ENCODE measurements around the gene SLX9.
"Not testable (repeated sequence)": the region's sequence is repeated elsewhere in the genome, so short reads cannot be mapped to it uniquely, and the experiment has no call there.

SLX9 gene

GRCh38 chr21:45021428-45022347 is 81.9 kb downstream of the SLX9 start:
- DNase-seq: no peak

- DNase-seq: no peak
These were observed 82.5 kb downstream of the SLX9 start for GRCh38 chr21:45022348-45022675.

- DNase-seq: no peak
These were observed 82.9 kb downstream of the SLX9 start for GRCh38 chr21:45022736-45023135.

GRCh38 chr21:45024516-45024915 is 84.7 kb downstream of the SLX9 start:
- not testable (repeated sequence) for DNase-seq

- no peak for DNase-seq
These were observed 86.4 kb downstream of the SLX9 start for GRCh38 chr21:45026066-45026745.

All from suppressor macrophage treated with lipopolysaccharide for 1 hour (primary cell).